Measurements from ENCODE around the gene HBD. TPM values are rescaled to one million over a fixed set of nuclear protein-coding genes. Genes with fewer than 3 reads are reported as not detected.

Gene HBD
- total RNA-seq, 1 donor from 2014 or later = not detected

- no peaks in the 10 kb centered on the region for H3K9me3 Mint-ChIP-seq
Observed at GRCh38 chr11:5235364-5236095, 1.2 kb upstream of the HBD start.

GRCh38 chr11:5233307-5233706 lies 976 bp downstream of the HBD start:
- peaks cover 11% of the 10 kb centered on the region for H3K27me3 Mint-ChIP-seq (ENCODE audit: low read depth)
- no peak overlapping the region for H3K4me3 Mint-ChIP-seq
- TF ChIP-seq CTCF (conservative IDR thresholded peaks at IDR 0.05) = no peak
- DNase-seq (ENCODE audit: low read depth, low spot score) = no peak
- H3K36me3 Mint-ChIP-seq (ENCODE audit: low read depth) = no peaks in the 10 kb centered on the region
- H3K9me3 Mint-ChIP-seq = no peaks in the 10 kb centered on the region
- H3K27ac Mint-ChIP-seq (ENCODE audit: unreplicated experiment) = no peak overlapping the region
- H3K4me1 Mint-ChIP-seq = peaks cover 8% of the 10 kb centered on the region

More at GRCh38 chr11:5235364-5236095, 1.2 kb upstream of the HBD start:
- H3K27me3 Mint-ChIP-seq (ENCODE audit: low read depth) = peaks cover 17% of the 10 kb centered on the region
- H3K36me3 Mint-ChIP-seq (ENCODE audit: low read depth) = no peaks in the 10 kb centered on the region
- TF ChIP-seq CTCF (conservative IDR thresholded peaks at IDR 0.05) = no peak
- no peak for DNase-seq (ENCODE audit: low read depth, low spot score)
- no peak overlapping the region for H3K27ac Mint-ChIP-seq (ENCODE audit: unreplicated experiment)
- no peak overlapping the region for H3K4me3 Mint-ChIP-seq
- no peaks in the 10 kb centered on the region for H3K4me1 Mint-ChIP-seq

GRCh38 chr11:5232821-5233220 lies 1.5 kb downstream of the HBD start:
- Mint-ChIP-seq H3K4me1 (peaks cover 8% of the 10 kb centered on the region), H3K27ac (ENCODE audit: unreplicated experiment) (no peak overlapping the region), H3K9me3 (no peaks in the 10 kb centered on the region), H3K27me3 (ENCODE audit: low read depth) (peaks cover 11% of the 10 kb centered on the region), H3K36me3 (ENCODE audit: low read depth) (no peaks in the 10 kb centered on the region), H3K4me3 (no peak overlapping the region)
- no peak for DNase-seq (ENCODE audit: low read depth, low spot score)
- no peak for TF ChIP-seq CTCF (conservative IDR thresholded peaks at IDR 0.05)

GRCh38 chr11:5232176-5232575 lies 2.1 kb downstream of the HBD start:
- TF ChIP-seq CTCF (conservative IDR thresholded peaks at IDR 0.05) = no peak
- Mint-ChIP-seq H3K9me3 (no peaks in the 10 kb centered on the region), H3K27me3 (ENCODE audit: low read depth) (peaks cover 9% of the 10 kb centered on the region), H3K27ac (ENCODE audit: unreplicated experiment) (no peak overlapping the region), H3K36me3 (ENCODE audit: low read depth) (no peaks in the 10 kb centered on the region), H3K4me3 (no peak overlapping the region), H3K4me1 (peaks cover 8% of the 10 kb centered on the region)
- DNase-seq (ENCODE audit: low read depth, low spot score) = no peak

- Mint-ChIP-seq H3K27me3 (ENCODE audit: low read depth) (peaks cover 5% of the 10 kb centered on the region), H3K9me3 (no peaks in the 10 kb centered on the region), H3K4me3 (no peak overlapping the region), H3K4me1 (peaks cover 8% of the 10 kb centered on the region), H3K27ac (ENCODE audit: unreplicated experiment) (no peak overlapping the region), H3K36me3 (ENCODE audit: low read depth) (no peaks in the 10 kb centered on the region)
- TF ChIP-seq CTCF (conservative IDR thresholded peaks at IDR 0.05) = no peak
- no peak for DNase-seq (ENCODE audit: low read depth, low spot score)
Observed at GRCh38 chr11:5231111-5231510, 3.2 kb downstream of the HBD start.
